Uterus (tissue), 2 donors: ENCODE data around the gene CKM.

Source experiments
- CTCF ChIP-seq, 4 experiments: fragments of 200-600 bp in 2 of 4; fragments of 450-650 bp in 2 of 4; sonication (generic) in 2 of 4; IDR thresholded peaks; one replicate each; pipeline ENCODE4 v1.5.1; 2016 to 2019; ENCODE audit warnings: antibody characterized with exemption in 4 of 4, mild to moderate bottlenecking in 2 of 4, moderate library complexity in 1 of 4
- POLR2A ChIP-seq, 2 donors: fragments of 450-650 bp; IDR thresholded peaks; one replicate each; pipeline ENCODE4 v1.6.1; 2016; ENCODE audit warnings: antibody characterized with exemption in 2 of 2, mild to moderate bottlenecking in 1 of 2, moderate library complexity in 1 of 2

- no peak for TF ChIP-seq CTCF (IDR thresholded peaks at IDR 0.05)
- no peak for TF ChIP-seq POLR2A (IDR thresholded peaks at IDR 0.05)
These were observed 22.8 kb upstream of the CKM start for GRCh38 chr19:45345506-45345860.
